ENCODE measurements around the gene ARID1A. TPM values are rescaled to one million over a fixed set of nuclear protein-coding genes. Genes with fewer than 3 reads are reported as not detected.

Gene ARID1A
- total and polyA plus RNA-seq, 9 of the 15 experiments (the other 6 are each of a cell fraction or from before 2014, with no cell fraction given) = 8.3 to 88.3 (median 22.5) TPM

- TF ChIP-seq CHD7 (IDR thresholded peaks at IDR 0.05; ENCODE audit: low read depth, low read length) = no peak
- peak; percentile 79; the same call in 1 of the 2 replicates for TF ChIP-seq JUN (IDR thresholded peaks at IDR 0.05; ENCODE audit: borderline replicate concordance, low read depth, low read length)
- no peak for TF ChIP-seq JUN (CRISPR knock-in tag; IDR thresholded peaks at IDR 0.05; ENCODE audit: borderline replicate concordance)
- TF ChIP-seq CTCF (IDR thresholded peaks at IDR 0.05 in 2 of 3, conservative IDR thresholded peaks at IDR 0.05 in 1 of 3; ENCODE audit: insufficient read depth in 2 of 3, low read depth in 1 of 3, low read length in 3 of 3) = peak in 1 of 3 experiments; percentile 17; a peak in 1 of 6 replicates
- 0 out of 4 replicates have a peak, but pooled peaks of 1 of the 2 experiments have one; percentile 28 for TF ChIP-seq ZNF639 (CRISPR knock-in tag; conservative IDR thresholded peaks at IDR 0.05 in 1 of 2, IDR thresholded peaks at IDR 0.05 in 1 of 2)
- peak; percentile 52 for TF ChIP-seq ARID1B (IDR thresholded peaks at IDR 0.05)
- TF ChIP-seq TFAP4 (CRISPR knock-in tag; IDR thresholded peaks at IDR 0.05; ENCODE audit: borderline replicate concordance) = peak; percentile 60
- TF ChIP-seq ATF1 (CRISPR knock-in tag; IDR thresholded peaks at IDR 0.05) = no peak
- 0 out of 2 replicates have a peak, but pooled peaks have one; percentile 8 for TF ChIP-seq ATF1 (tag; IDR thresholded peaks at IDR 0.05)
- peak in 1 of 2 experiments; percentile 43; a peak in 1 of 4 replicates for TF ChIP-seq RAD21 (CRISPR knock-in tag; conservative IDR thresholded peaks at IDR 0.05 in 1 of 2, IDR thresholded peaks at IDR 0.05 in 1 of 2)
Measured at GRCh38 chr1:26799479-26800142, 103.8 kb downstream of the ARID1A start (continued).

All from K562 (cell line).